HCEC 1CT (cell line): ENCODE measurements around the gene RNF212.
"Not testable (repeated sequence)": the region's sequence is repeated elsewhere in the genome, so short reads cannot be mapped to it uniquely, and the experiment has no call there.

Experiments
- DNase-seq: peaks from one replicate; pipeline ENCODE4 v3.0.0-alpha.2; 2017

The RNF212 gene

DNA sequence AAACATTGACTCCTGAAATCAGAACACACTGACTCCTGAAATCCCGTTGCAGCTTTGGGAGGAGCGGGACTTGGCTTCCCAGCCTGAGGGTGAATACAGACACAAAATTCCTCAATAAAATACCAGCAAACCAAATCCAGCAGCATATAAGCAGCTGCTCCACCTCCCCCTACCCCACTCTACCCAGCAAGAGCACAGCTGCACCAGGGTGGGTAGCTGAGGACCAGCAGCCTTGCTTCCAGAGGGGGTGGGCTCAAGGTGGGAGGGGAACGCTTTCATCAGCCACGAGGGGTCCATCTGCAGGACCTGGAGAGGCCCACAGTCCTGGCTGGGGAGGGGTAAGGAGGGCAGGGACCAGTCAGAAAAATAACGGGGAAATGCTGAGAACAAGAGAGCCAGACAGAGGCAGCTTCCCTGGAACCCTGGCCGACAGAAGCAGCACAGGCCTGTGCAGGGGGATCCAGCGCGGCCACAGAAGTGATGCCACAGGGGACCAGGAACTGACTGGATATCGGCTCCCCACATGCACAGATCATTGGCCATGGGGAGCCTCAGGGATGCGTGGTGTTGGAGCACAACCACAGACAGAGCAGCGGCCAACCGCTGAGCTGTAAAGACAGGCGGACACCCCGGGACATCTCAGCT lies 52.2 kb downstream of the RNF212 start:
- no peak for DNase-seq

DNA sequence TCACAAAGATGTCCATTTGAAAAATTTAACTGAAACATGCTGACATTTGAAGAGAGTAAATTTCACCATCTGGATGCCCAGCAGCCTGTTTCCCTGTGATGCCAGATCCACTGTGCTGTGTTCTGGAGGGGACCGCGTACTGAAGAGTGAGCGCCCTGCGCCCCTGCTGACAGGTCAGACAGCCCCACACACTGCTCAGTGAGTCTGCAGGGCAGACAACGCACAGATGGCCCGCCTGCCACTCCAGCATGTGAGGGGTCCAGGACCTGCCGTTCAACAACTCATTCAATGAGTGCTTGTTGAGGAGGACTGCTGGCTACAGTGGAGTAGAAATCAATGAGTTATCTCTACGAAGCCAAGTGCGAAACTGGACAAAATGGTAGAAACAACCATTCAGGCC lies 52.7 kb downstream of the RNF212 start:
- DNase-seq, result no peak

DNA sequence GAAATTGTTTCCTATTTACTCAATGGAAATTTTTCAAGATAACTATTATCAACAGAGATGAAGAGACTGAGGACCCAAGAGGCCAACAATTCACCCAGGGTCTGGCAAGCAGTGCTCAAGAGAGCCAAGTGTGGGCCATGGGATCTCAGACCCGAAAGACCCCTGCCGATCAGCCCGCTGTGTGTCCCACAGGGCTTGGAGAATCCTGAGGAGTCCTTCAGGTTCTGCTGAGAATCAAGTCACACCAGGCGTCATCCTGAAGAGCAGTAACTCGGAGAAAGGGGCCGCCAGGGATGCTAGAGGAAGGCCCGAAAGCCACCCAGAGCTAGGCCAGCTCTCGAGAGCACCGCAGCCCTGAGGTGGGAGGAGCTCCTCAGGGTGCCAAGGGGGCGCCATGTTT lies 53.2 kb downstream of the RNF212 start:
- no peak for DNase-seq

DNA sequence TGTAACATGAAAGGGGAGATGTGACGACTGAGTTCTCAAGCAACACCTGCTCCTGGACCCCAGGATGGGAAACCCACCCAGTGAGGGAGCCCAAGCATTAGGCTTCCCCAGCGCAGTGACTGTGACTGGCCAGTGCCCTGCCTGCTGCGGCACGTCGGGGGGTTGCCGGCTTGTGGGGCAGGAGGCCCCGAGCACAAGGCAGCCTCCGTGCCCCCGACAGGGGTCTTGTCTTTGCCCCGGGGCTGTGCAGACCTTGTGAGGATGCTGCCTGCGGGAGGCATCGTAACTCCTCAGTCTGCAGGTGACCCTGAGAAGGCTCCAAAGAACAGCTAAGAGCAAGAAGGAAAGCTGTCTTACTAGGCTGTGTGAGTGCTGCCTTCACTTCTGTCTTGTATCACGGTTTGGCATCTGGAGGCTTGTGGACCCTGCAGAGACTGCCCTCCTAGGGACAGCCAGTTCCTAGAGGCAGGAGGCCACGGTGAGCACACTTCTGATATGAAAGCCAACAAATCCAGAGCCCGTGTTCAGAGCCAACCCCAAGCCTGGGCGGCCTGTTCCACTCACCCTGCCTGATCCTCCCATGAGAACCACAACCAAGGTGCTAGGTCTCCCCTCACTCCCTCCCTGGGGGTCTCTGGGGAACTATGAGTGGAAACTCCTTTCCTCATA lies 54.2 kb downstream of the RNF212 start:
- no peak for DNase-seq

DNA sequence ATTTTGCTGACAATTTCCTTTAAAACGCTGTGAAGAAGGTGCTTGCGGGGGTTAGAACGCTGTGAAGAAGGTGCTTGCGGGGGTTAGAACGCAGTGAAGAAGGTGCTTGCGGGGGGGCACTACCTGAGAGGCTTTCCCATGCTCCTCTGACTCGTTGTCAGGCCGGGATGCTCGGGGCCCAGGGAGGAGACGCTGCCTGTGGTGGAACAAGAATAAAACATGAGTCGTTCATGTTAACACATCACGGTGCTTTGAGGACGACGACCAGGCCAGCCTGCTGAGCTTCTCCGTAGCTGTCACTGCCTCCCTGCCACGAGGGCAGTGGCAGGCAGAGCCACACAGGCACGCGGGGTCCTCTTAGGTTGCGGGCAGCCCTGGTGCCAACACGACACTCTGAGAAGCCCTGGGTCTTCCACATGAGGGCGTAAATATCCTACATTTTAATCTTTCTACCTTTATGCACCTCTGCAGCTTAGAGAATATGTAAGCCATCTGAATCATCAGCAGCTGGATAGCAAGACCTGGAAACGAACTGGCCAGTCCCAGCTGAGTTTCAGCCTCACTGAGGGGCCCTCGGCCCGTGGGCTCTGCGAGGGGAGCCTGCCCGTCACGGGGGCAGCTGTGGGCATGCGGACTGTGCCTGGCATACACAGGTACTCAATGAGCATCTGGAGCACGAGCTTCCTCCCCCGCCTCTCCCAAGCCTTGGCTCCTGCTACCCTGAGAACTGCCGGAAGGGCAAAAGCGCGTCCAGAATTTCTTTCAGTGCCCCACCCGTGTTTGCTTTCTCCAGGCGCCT lies 55.0 kb downstream of the RNF212 start:
- no peak for DNase-seq

DNA sequence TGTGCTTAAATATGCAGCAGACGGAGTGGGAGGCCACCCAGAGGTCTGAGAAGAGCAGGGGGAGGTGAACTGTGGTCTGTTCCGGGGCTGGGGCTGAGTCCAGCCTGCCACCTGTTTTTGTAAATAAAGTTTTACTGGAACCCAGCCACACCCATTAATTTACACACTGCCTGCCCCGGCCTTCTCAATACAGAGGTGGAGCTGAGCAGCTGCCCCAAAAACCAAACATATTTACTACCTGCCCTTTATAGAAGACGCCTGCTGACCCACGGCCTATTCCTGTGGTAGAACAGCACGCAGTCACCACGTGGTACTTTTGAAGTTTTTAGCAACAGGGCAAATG lies 56.0 kb downstream of the RNF212 start:
- no peak for DNase-seq

DNA sequence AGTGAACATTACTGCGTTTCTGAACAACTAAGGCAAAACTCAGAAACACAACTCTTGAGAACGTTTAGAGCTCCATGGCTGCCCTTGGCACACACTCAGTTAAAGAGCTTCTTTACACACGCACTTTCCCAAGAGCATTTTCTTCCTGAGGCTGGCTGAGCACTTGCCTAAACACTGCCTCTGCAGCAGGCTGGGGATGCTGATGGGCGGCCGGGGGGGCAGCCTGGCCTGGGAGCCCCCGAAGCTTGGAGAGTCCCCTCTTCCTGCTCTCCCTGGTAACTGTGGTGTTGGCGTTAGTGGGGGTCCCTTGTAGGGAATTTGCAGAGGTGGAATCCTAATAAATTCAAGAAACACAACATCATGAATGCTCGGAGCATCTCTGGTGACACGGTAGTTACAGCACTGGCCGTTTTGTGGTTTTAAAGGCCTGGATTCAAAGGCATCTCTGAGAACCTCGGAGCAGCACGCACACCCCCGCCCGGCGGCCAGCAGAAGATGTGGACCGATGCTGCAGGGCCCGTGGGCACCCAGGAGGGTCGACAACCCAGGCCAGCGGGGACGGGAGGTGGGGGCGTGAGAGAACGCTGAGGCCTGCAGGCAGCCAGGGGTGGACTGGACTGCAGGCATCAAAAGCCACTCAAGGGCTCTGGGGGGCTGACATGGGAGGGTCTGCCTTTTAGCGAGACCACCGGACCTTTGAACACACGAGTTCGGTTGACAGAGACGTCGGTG lies 56.5 kb downstream of the RNF212 start:
- DNase-seq, result no peak

DNA sequence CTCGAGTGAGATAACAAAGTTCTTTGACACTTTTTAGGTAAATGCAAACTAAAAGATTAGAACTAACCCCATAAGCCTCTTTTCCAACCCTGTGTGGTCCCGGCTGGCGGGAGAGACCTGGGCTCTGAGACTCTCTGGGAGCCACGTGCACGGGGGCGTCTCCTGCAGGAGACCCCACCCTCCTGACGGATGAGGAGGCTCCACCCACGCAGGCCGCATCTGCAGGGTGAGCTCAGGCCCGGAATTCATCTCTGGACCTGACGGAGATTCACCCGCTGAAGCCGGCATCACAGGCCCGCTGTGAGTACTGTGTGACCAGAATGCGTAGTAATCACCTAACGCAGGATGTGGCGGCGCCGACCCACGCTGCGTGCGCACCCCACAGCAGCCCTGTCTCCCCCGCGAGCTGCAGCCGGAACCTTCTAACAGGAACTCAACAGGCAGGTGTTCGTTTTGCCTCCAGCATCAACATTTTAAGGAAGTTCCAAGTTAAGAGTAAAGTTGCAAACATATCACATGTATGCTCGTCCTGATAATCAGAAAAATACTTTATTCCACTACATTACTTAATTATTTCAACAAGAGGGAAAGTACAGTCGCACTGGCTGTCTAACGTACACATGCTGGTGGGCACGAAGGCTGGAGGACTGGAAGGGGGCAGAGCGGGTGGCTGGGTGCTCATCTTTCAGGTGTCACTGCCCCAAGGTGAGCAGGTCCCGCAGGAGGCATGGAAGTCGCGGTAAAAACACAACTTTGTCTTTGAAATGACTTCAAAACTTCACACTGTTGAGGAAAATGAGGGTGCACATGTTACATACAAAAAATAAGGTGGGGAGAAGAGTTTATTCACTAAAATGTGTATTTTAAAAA lies 57.4 kb downstream of the RNF212 start:
- DNase-seq, result no peak

DNA sequence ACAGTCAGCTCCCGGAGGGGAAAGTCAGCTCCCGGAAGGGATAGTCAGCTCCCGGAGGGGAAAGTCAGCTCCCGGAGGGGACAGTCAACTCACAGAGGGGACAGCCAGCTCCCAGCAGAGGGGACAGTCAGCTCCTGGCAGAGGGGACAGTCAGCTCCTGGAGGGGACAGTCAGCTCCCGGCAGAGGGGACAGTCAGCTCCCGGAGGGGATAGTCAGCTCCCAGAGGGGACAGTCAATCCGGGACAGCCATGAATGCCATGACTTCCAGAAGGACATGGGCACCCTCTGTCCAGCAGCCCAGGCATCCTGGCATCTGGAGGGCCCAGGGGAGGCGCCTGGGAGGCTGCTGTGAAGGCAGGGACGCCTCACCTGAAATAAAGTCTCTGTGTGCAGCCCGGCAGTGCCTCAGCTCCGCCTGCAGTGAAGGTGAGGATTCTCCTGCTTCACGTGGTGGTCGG lies 58.1 kb downstream of the RNF212 start:
- not testable (repeated sequence) for DNase-seq

DNA sequence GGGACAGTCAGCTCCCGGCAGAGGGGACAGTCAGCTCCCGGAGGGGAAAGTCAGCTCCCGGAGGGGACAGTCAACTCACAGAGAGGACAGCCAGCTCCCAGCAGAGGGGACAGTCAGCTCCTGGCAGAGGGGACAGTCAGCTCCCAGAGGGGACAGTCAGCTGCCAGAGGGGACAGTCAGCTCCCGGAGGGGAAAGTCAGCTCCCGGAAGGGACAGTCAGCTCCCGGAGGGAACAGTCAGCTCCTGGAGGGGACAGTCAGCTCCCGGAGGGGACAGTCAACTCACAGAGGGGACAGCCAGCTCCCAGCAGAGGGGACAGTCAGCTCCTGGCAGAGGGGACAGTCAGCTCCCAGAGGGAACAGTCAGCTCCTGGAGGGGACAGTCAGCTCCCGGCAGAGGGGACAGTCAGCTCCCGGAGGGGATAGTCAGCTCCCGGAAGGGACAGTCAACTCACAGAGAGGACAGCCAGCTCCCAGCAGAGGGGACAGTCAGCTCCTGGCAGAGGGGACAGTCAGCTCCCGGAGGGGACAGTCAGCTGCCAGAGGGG lies 58.6 kb downstream of the RNF212 start:
- not testable (repeated sequence) for DNase-seq

DNA sequence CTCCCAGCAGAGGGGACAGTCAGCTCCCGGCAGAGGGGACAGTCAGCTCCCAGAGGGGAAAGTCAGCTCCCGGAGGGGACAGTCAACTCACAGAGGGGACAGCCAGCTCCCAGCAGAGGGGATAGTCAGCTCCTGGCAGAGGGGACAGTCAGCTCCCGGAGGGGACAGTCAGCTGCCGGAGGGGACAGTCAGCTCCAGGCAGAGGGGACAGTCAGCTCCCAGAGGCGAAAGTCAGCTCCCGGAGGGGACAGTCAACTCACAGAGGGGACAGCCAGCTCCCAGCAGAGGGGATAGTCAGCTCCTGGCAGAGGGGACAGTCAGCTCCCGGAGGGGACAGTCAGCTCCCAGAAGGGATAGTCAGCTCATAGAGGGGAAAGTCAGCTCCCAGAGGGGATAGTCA lies 59.5 kb downstream of the RNF212 start:
- not testable (repeated sequence) for DNase-seq

DNA sequence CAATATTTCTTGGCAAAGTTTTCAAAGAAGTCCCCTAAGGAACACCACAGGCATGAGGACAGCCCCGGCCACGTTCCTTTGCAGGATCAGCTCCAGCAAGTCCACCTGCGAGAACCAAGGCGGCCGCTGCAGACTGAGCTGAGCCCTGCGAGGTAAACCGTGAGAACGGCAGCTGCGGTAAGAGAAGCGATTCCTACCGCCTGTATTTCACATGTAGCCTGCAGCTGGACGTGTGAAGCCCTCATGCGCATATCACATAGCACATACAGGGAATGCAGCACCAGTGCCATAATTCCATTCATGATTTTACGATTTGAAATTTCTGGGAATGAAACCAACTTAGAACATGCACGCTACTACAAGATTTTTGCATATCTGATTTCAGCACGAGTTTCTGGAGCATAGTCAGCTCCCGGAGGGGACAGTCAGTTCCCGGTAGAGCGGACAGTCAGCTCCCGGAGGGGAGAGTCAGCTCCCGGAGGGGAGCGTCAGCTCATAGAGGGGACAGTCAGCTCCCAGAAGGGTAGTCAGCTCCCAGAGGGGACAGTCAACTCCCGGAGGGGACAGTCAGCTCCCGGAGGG lies 60.2 kb downstream of the RNF212 start:
- DNase-seq, result no peak

DNA sequence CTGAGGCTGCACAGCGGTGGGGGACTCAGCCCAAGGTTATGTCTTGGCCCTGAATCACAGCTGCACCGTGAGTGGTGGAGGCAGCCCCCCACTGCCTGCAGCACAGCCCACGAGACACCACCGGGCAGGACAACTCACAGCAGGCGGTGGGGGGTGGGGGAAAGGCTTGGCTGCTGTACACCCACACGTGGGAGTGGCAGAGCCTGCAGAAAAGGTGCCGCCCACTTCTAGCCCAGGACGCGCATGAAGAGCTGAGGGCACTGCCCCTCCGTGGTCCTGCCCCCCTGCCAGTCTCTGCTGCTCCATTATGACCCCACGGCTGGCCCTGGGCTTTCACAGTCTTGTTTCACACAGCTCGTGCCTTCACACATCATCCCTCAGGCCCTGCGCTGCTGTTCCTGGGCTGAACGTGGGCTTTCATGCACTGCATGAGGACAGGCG lies 61.1 kb downstream of the RNF212 start:
- no peak for DNase-seq

DNA sequence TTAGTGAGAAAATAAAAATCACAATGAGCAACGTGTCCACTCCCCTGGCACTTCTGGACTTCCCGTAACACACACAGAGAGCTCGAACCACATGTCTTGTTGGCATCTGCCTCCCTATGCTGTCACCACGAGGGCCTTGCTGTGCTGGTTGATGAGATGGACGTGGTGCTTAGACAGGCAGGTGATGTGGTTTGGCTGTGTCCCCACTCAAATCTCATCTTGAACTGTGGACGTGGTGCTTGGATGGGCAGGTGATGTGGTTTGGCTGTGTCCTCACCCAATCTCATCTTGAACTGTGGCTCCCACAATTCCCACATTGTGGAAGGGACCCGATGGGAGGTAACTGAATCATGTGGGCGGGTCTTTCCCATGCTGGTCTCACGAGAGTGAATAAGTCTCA lies 61.9 kb downstream of the RNF212 start:
- DNase-seq, result no peak

DNA sequence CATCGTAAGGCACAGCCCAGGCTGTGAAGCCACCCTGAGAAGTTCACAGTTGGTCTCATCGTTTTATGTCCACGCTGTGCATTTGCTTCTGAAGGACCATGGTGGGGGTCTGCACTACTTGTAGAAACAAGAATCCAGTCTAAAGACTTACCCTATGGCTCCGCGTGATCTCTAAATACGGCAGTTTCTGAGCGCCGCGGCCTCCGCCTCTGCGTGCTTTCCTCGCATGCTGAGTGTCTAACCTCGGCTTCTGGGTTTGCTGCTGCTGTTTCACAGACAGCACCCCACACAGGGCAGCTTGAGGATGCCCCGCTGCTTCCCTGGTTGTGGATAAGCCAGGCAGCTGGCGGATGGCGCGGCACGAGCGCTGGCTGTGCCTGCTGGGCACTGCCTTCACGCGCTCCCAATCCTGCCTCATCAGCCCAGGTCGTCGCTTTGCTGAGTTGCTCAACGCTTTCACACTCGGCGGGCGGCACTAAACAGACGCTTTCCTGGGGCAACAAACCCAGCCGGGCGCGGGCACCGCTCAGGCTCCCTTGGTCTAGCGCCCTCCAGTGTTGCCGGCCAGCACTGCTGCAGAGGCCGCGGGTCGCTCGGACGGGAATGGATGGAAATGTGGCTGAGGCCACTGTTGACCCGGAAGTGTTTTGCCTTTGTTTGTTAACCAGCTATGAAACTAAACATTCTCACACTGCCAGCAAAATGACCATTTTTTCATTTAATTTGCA lies 62.7 kb downstream of the RNF212 start:
- no peak for DNase-seq

DNA sequence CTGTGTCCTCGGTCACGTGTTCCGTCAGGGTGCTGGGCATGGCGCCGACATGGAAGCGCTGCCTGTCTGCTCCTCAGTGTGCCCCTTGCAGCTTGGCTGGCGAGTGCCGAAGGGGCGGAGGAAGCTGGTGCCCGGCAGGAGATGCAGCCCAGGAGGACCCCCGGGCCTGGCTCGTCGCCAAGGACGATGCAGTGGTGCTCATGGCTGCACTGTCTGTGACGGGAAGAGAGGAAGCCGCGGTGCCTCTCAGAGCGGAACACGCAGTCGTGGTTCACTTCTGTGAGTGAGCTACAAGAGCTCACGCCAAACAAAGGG lies 63.8 kb downstream of the RNF212 start:
- DNase-seq, result no peak

DNA sequence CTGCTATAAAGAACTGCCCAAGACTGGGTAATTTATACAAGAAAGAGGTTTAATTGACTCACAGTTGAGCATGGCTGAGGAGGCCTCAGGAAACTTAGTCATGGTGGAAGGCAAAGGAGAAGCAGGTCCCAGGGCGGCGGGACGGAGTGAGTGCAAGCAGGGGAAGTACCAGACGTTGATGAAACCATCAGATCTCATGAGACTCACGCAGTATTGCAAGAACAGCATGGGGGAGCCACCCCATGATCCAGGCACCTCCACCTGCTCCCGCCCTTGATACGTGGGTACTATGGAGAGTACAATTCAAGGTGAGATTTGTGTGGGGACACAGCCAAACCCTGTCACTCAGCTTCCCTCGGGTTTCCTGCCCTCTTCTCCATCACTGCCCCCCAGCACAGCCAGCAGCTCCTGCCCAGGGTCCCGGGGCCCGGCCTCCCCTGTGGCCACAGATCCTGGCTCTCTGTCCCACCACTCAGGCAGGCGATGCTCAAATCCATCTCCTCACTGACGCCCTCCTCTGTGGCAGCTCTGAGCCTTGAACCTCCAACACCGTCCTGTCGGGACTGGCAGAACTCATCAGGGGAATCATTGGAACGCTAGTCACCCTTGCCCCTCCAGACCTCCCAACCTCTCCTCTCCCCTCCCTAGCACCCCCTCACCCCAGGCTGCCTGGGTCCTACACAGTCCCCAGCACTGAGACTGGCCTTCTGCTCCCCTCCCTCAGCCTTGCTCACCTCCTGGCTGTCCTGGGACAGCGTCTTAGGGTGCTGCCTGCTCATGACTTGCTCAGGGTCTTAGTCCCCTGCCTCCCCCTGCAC lies 64.4 kb downstream of the RNF212 start:
- no peak for DNase-seq

DNA sequence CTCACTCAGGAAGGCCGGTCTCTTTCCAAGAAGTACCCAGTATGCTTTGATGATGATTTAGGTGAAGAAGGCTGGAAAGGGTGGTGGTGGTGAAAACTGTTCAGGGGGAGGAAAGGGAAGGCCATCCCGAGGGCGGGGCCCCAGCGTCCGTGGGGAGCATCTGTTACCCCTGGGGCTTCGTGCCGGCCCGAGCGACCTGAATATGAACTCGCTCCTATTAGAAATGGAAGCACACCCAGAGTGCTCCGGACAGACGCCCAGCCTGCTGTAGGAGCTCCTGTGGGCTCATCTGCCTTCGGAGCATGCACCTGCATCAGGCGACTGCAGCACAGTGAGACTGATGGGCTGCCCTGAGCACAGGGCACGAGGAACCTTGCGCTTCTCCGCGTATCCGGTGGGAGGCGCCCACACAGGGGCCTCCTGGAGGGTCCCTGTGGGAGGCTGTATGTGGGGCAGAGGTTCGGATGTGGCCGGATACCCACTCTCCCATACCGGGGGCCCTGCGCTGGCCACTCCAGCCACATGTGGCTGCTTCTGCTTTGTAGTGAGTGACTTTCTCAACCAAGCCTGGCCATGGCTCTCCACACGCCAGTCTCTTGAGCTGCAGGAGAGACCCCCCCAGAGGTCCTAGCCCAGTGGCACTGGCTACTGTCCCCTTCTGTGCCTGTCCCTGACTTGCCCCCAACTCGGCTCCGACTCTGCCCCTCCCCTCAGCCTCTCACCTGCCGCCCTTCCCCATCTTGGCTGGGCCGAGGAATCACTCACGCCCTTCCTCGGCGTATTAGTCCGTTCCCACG lies 65.2 kb downstream of the RNF212 start:
- DNase-seq, result no peak
